Measurements from ENCODE around the gene WWC2.
A peak's percentile ranks its signal among the peaks of the same experiment; 100 is the strongest.

Gene WWC2

DNA sequence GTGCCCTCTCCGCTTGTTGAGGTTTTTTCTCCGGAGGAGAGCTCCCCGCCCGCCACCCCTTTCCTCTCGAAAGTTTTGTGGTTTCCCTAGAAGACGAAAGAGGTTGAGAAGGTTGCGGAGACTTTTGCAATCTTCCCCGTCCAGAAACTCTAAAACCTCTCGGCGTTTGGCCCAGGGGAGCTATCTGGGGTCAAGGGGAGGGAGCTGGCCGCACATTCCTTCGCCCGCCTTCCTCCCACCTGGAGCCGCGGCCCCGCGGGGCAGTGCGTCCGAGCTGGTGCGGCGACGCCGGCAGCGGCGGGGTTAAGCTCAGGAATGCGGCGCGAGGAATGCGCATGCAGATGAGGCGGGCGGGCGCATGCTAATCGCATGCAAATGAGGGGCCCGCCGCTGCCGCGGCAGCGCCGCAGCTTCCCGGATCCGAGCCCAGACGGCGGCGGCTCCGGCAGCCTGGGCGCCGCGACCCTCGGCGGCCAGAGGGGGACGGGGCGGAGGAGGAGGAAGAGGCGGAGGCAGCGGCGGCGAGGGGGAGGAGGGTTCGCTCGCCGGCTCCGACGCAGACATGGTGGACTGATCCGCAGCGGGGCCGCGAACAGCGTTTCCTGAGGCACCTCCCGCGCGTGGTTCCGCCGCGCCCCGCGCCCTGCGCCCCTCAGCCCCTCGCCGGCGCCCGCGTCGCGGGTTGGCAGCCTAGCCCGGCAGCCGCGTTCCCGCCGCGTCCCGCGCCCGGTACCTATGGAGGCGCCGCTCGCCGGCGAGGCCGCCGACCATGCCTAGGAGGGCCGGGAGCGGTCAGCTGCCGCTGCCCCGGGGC lies at the start of gene WWC2:
WWC2 (plus strand) TSS at position 535 of the 814 bp plus-strand sequence; CDS start at position 770, 235 bp downstream.
- DNase-seq = peak in 1 of 2 experiments; percentile 12

DNA sequence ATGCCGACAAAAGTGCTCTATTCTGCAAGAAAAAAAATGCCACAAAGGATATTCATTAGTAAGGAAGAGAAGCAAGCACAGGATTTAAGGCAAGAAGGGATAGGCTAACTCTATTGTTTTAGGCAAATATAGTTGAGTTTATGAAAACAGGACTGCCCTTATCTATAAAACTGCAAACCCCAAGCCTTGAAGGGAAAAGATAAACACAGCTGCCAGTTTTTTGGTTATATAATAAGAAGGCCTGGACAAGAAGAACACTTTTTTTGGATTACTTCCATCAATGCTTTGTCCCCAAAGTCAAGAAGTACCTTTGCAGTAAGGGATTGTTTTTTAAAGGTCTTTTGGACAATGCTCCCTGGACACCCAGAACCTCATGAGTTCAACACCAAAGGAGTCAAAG lies 45.4 kb upstream of the WWC2 start:
- no peak for DNase-seq

DNA sequence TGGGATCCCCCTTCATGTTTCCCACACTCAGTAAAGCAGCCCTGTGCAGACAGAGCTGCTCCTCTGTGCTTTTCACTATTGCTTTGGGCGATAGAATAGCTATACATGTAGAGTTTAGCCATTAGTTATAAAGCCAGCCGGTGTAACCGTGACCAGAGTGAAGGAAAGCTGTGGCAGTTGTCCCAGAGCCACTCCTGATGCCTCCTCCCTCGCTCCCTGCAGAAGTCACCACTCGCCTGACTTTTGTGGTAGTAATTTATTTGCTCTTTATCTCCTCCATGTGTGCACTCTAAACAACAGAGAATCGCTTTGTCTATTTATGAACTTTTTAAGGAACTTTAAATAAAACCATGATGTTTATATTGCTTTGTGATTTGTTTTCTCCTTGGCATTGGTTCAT lies 41.8 kb upstream of the WWC2 start:
- DNase-seq = no peak

DNA sequence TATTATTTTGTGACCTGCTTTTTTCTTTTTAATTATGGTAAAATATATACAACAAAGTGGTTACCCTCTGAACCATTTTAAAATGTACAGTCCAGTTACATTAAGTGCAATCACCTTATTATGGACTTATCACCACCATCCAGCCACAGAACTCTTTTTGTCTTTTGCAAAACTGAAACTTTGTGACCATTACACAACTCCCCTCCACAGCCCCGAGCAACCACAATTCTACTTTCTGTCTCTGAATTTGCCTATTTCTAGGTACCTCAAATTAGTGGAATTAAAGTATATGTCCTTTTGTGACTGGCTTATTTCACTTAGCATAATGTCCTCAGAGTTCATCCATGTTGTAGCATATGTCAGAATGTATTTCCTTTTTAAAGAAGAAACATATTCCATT lies 39.3 kb upstream of the WWC2 start:
- DNase-seq = no peak

DNA sequence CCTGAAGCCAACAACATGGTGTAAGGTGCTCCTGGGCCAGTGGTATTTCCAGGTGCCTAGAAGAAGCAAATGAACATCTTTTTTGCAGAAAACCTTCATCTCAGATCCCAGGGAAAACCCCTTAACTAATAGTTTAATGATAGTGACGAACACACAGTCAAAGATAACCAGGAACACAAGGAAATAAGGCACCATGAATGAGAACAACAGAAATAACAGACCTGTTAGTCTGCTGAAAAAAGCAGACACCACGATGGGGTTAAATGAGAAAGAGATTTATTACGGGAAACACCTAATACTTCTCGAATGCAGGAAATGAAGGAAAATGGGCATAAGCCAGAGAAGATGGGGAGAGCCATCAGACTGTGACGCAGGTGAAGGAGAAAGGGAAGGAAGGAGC lies 30.6 kb upstream of the WWC2 start:
- DNase-seq = no peak

DNA sequence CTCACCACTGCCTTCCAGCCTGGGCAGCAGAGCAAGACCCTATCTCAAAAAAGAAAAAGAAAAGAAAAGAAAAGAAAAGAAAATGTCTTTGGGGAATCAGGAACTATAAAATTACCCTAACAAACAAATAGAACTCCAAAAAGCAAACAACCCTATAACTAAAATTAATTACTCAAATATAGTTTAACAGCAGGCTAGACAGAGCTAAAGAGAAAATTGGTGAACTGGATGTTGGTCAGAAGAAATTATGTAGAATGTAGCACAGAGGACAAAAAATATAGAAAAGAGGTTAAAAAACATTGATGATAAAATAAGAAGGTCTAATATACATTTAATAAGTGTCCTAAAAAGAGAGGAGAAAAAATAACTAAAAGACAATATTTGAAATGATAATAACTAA lies 27.8 kb upstream of the WWC2 start:
- no peak for DNase-seq

DNA sequence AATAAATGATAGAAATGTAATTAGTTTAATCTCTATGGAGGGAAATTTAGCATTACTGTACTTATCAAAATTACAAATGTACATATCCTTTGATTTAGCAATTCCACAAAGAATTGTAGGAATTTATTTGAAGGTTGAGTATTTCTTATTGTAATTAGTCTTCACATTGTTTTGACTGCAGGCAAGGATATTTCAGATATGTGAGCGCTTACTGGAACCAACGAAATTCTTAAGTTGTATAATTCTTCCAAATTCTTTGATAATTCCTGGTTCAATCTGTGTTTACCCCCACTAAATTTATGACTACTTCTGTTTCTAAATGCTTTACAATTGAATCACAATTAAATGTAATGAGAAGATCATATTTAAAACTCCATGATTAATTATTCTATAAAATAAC lies 26.9 kb upstream of the WWC2 start:
- DNase-seq = no peak

DNA sequence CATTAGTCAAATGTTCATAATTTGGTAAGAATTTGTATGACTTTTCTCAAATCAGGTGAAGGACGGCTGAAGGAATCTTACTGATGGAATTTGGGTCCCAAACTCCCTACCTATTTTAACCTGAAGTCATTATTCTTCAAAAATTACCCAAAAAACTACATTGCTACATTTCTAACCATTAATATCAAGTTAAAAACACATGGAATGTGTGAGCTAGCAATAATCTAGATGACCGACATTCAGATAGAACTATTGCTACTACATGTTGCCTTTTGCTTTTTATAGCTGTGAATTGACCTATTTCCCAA lies 25.3 kb upstream of the WWC2 start:
- DNase-seq = no peak

DNA sequence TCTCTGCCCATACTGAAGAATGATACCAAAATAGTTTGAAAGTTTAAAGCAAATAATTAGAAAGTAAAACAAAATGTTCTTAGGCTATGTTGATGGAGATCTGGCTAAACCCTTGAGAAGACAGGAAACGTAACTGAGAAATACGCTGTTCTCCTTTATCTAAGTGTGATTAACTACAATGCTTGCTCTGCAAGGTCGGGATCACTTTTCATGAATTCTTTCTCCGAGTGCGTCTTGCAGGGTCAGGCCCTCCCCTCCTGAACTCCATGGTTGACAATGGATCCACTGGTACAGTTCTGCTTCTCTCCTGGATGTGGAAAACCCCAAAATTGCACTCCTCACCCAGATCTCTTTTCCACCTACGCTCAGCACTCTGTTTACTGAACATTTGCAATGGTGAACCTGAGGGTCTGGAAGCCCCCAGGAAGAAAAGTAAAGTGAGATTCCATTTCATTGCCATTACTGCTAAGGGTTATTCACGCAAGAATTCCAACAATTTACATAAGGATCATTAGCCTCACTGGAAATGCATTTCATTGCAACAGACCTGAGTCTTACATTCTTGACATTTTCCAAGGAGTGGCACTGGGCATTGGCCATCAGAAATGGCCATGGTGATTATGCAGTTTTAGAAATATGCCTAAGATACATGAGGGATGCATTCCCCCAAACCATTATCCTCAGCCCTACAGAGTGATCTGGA lies 24.6 kb upstream of the WWC2 start:
- no peak for DNase-seq

DNA sequence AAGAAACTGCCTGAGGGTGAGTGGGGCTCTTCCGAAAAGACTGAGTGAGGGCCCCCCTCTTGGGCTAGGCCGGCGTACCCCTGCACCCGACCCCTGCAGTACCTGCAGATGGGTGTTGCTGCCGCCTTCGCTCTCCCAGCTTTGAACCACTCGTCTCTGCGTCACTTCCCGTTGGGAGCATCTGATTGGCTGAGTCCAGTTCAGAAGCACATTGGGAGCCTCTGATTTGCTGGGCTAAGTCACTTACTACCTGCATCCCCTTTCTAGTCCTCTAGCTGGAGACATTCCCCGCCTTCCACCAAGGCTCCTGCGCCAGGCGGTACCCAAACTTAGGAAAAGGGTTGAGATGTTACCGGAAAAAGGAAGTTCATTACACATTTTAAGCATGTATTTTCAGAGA lies 20.4 kb upstream of the WWC2 start:
- DNase-seq = no peak

DNA sequence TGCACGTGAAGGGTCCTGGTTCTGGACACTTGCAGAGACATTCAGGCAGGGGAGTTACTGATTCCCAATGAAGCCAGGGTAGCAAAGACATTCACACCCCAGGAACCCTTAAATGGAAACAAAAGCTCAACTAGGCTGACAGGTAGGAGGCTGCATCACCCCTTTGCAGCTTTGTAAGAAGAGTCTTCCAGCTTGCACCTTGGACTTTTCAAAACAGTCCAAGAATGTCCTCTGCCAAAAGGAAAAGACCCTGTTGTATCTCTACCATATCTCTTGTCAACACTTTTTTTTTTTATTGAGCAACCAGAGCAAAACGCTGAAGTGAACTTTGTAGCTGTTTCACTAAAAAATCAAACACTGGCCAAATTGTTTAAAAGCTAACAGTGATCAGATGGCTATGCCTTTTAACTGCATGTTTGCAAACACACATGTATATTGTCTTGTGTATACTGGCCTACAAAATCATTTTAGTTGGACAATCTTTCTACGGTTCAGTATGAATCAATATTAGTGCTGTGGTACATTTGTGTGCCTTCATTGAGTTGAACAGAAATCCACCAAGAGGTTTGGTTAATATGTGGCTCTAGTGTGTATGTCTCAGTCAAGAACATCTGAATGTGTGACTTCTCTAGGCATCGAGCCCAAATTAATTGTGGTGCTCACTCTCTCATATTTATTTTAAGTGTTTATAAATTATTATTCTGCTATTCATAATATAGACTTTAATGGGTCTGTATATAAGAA lies 18.5 kb upstream of the WWC2 start:
- no peak for DNase-seq

DNA sequence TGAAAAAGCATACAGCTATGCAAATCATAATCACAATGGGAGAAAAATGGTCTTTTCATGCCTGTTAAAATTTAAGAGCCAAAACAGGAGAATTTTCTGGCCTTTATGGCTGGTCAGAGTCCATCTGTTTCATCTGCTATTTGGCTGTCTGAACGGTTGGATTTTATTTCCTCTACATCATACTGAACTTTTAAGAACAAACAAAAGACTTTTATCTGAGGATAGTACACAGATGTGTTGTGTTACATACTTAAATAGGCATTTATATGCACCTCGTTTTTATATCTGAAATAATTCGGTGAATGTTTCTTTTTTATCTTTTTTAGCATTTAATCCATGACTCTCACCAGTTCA lies 18.0 kb upstream of the WWC2 start:
- DNase-seq = no peak

DNA sequence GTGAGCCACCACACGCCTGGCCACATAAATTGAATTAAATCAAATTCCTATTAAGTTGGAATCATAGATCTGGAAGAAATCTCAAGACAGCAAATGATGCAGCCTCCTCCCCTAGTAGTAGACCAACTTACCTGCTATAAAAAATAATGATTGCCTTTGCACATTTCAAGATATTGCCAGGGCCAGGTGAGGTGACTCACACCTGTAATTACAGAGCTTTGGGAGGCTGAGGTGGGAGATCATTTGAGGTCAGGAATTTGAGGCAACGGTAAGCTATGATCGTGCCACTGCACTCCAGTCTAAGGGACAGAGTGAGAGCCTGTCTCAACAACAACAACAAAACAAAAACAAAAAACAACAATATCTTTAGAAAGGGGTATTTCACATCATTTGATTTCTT lies 17.0 kb upstream of the WWC2 start:
- DNase-seq = no peak

DNA sequence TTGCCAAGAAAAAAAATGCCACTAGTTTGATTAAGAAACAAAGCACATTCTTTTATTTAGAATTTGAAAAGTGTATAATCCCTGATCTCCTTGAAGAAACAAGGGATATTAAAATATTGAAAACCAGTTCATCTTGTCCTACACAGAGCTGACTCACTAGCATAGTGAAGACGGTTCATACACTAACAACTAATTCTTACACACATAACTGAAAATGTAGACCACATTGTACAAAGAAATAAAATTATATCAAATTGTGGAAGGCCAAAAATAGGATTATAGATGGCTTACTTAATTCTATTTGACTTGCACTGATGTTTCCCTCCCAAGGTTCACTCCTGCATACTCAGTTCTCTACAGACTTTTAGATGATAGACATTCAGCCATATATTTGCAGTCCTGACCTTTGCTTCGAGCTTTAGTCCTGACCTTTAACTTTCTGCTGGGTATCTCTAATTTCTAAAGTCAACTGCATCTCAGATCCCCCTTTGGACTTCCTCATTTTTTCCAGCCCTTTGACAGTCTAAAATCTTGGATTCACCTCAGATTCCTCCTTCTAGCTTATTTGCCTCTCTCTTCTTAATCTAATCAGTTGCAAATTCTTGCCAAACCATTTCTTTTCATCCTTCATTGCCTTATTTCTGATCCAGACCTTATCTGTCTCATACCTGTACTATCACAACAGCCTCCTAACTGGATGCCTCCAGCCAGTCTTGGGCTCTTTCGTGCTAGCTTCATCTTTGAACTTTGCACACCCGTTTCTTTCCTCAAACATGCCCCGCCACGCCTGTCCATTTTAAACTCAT lies 4.5 kb upstream of the WWC2 start:
- DNase-seq = no peak

DNA sequence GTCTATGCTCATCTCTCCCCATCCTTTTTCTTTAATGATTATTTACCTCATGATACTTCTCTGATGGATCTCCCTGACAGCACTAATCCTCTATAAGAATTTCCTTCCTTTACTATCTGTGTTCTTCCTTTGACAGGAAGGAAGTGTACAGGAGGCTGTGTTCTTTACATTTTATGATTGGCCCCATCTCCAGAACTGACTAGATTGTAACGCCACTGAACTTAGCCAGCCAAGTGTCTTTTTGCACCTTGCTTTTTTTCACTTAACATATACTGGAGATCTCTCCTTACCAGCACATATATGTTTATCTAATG lies 3.9 kb upstream of the WWC2 start:
- DNase-seq = no peak

DNA sequence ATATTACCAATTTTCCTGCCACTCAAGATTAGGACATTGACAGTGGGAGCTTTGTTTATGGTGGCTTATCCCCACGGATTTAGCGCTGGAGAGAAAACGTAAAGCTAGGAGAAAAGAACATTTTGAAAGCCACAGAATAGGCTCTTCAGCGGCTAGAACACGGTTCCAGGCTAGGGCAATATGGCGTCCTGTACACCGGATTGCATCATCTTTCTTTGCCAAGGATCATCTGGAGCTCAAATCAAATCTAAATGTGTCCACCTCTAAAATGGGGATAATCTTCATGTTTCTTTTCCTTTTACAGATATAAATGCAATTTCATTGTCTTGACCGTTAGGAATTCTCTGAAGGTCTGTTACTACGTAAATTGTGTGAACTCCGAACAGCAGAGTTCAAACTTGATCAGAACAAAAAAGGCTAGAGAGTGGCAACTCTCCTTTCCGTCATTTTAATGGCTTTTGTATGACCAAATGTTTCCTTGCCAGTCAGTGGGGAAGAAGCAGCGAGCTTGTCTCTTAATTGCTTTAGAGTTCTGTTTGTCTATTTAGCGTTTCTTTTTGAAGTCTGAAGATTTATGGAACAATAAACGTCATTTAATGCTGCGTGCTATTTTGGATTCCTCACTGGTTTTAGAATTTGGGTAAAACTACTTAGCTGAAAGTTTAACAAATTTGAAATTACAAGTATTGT lies 2.6 kb upstream of the WWC2 start:
- no peak for DNase-seq

DNA sequence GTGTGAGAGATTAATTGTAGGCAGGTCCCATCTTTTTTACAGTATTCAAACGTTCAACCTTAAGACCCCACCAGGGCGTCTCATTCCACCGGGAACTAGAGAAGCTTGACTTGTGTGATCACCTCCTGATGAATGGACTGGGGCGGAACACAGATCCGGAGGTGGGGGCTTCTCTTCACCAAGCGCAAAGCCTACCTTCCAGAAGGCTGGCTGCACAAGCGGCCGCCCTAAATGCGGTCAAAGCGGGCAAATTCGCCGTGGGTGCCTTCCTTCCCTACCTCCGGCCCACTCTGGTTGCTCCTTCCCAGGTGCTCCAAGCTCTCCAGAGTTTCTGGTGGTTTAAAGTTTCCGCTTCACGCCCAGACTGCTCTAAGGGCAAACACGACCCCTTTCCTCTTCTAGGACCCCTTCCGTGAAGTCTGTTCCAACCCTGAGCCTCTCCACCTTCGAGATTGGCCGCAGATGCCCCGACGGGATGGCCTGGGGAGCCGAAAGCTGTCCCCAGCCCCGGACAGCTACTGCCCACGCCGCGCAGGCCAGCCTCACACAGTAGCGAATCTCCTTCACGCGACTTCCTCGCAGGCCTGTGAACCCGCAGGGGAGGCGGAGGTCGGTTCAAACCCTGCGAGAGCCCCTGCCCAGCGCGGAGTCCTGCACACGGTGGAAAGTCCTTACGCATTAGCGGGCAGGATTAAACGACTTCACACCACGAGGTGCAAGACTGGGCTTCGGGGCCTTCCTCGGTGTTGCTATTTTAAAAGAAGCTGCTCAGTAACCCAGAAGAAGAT lies 1.6 kb upstream of the WWC2 start:
- DNase-seq = no peak

DNA sequence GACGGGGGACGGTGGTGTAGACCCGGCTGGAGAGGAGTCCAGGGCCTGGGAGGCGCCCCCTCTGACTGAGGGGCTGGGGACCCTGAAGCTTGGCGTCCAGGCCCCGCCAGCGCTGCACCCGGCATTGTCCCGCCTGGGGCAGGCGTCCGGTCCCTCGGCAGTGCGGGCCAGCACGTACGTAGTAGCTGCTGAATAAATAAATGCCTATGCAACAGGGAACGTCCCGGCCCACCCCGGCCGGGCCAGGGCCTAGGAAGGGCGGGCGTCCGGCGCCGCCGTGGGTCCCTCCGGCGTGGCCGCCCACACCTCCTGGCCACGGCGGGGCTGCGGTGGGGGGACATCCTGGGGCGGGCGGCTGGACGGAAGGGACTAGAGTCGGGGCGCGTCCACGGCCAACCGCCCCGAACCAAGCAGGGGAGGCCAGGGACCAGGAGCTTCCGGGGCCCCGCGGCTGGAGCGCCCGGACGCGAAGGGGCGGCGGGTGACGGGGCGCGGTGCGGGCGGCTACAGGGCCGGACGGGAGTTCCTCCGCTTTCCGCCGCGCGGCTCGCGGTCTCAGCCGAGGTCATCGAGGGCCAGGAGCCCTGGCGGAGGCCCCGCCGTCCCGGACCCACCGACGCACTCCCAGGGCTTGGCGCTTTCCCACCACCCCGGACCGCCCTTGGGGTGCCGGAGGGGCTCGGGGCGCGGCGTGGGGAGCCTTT lies 886 bp upstream of the WWC2 start:
- DNase-seq = no peak

DNA sequence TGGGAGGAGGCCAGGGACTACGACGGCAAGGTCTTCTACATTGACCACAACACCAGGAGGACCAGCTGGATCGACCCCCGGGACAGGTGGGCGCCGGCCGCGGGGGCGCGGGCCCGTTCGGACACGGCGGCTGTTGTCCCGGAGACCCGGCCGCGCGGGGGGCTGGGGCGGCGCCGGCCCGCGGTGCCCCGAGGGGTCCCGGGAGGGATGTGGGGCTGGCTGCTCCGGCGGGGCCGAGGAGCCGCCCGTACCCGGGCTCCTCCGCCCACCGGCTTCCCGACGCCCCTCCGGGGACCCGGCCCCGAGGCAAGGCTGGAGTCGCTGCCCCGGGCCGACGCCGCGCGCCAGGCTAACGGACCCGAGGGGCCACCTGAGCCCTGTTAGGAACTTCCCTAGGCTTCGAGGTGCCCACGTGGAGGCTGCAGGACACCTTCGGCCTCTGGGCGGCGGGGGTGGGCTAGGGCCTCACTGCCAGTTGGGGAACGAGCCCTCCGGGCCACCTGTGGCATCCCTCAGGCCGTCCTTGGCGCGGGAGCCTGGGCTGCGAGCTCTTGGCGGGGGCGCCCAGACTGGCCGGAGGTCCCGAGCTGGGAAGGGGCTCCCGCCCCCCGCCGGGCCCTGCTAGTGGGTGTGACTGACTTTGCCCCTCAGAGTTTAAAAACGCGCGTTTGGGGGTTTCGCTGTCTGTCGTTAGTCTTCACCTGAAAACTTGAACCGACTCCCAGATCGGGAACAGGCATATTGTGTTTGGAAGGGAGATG lies 660 bp downstream of the WWC2 start:
- DNase-seq = no peak

DNA sequence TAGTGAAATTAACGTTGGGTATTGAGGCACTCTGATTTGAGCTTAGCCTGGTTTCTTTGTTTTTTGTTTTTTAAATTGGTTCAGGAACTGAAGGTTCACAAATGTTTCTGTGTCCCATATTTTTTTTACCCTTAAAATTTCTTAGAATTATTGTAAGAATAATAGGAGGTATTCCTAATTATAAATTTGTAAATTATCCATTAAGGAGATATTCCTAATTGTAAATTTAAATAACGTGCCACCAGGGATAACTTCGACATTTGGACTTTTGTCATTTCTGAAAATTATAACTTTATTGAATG lies 1.2 kb downstream of the WWC2 start:
- DNase-seq = no peak

DNA sequence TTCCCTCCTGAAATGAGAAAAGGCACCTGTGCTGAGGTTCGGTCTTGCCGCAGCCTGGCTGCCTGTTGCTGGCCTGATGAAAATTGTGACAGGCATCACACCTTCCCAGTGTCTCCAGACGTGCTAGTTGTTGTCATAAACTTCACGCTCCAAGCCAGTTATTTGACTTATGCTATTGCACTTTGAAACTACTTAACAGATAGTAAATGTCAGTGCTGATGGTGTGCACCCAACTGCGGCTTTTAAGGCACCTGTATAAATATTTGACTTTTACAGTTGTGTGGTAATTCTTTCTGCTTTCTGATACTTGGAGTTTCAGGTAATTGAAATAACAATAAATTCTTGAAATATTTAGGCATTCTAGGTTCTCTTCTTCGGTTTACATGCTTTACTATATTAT lies 1.8 kb downstream of the WWC2 start:
- no peak for DNase-seq
